NB4 (cell line): ENCODE data around the gene KRT15.

Experiments used
- DNase-seq: peaks from one replicate; pipeline ENCODE4 v3.0.0; 2010; ENCODE audit warnings: low read depth
- H3K4me3 ChIP-seq: one replicate; pipeline ENCODE4 v1.5.1; 2011; ENCODE audit warnings: mild to moderate bottlenecking, low read depth, low read length, moderate library complexity
- CTCF ChIP-seq: IDR thresholded peaks from one replicate; pipeline ENCODE4 v1.5.1; 2012; ENCODE audit warnings: low read depth, low read length
- MYC ChIP-seq: IDR thresholded peaks from 2 replicates; pipeline ENCODE4 v1.6.1; 2011; ENCODE audit warnings: low read depth, low read length
- POLR2A ChIP-seq: IDR thresholded peaks from 2 replicates; pipeline ENCODE4 v1.6.1; 2011; ENCODE audit warnings: mild to moderate bottlenecking; ENCODE audit not compliant: insufficient read length; ENCODE audit errors: extremely low read depth
- TF ChIP-seq, protein P1 (sequence below): IDR thresholded peaks from 2 replicates; pipeline ENCODE4 v1.6.1; 2011; ENCODE audit warnings: low read depth, low read length

KRT15 gene

DNA sequence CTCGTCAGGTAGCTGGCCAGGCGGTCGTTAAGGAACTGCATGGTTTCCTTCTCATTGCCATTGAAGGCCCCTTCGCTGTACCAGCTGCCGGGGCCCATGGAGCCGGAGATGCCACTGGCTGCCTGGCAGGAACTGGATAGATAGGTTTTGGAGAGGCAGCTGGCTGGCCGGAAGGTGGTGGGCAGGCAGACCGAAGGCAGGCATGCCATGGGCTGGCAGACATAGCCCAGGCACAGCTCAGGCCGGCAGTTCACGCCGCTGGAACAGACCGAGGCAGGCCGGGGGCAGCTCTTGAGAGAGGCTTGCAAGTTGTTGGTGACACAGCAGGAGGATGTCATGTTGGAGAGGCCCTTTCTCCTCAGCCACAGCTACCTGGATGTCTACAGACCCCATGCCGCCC lies 51.7 kb downstream of the KRT15 start, which contains the start of gene KRT32:
Gene KRT32, minus strand, starts transcription at position 399 of the 400 bp plus-strand sequence. Its CDS starts 61 bp downstream, at position 338.
- DNase-seq, result no peak
- TF ChIP-seq MYC (no peak), POLR2A (no peak), CTCF (no peak)
- TF ChIP-seq, protein P1, sequence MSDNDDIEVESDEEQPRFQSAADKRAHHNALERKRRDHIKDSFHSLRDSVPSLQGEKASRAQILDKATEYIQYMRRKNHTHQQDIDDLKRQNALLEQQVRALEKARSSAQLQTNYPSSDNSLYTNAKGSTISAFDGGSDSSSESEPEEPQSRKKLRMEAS, result no peak

DNA sequence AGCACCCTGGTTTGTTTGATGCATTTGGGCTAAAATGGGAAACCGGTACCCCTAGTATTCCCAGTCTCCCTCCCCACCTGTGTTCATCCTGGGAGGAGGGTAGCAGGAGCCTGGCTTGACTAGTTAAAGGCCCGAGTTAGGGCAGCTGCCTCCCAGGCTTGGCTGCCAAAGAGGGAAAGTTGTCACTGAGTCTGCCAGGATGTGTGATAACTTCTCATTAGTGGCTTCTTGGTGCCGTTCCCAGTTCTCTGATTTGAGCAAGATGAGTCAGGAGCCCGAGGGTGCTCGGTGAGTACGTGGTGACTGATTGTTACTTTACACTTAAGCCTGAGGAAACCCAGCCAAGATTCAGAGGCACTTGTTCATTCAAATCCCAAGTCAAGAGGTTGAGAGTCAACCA lies 54.0 kb downstream of the KRT15 start:
- H3K4me3 ChIP-seq, result no peak overlapping the region
- TF ChIP-seq MYC, result no peak
- TF ChIP-seq, protein P1, result no peak
- no peak for TF ChIP-seq CTCF
- no peak for TF ChIP-seq POLR2A
- DNase-seq, result no peak

More for the DNA sequence above, 51.7 kb downstream of the KRT15 start, which contains the start of gene KRT32:
- H3K4me3 ChIP-seq, result no peak within 1 kb of the TSS

GRCh38 chr17:41464173-41464572 lies 54.5 kb downstream of the KRT15 start:
- DNase-seq, result no peak
- TF ChIP-seq, protein P1, result no peak
- no peak for TF ChIP-seq POLR2A
- no peak for TF ChIP-seq MYC
- TF ChIP-seq CTCF, result no peak

DNA sequence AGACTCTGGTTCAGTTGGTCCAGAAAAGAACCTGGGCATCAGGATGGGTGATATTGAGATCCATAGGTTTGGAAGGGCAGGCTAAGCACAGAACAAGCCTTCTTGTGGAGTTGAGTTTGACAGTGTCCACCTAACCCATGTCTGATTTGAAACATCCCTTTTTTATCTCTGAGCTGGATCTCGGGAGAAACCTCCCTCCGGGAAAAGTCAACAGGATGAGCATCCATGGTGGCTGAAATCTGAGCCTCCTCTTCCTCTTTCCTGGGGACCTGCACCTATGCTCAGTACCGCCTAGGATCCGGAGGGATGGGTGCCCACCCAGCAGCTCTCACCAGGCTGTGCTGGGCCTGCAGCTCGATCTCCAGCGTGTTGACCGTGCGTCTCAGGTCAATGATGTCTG lies 54.9 kb downstream of the KRT15 start:
- no peak overlapping the region for H3K4me3 ChIP-seq
- TF ChIP-seq POLR2A (no peak), MYC (no peak), CTCF (no peak)
- TF ChIP-seq, protein P1, result no peak
- DNase-seq, result no peak

More at GRCh38 chr17:41464173-41464572, 54.5 kb downstream of the KRT15 start:
- H3K4me3 ChIP-seq, result no peak overlapping the region
